Lung (tissue), 12 donors: ENCODE measurements around the gene MME. TPM values are rescaled to one million over a fixed set of nuclear protein-coding genes. Genes with fewer than 3 reads are reported as not detected.
A peak's percentile ranks its signal among the peaks of the same experiment; 100 is the strongest.

Experiments used
- ATAC-seq: fragments of 200-7000 bp; cut with Tn5 transposase; one replicate; pipeline ENCODE4 v1.9.1; 2020; ENCODE audit warnings: moderate number of reproducible peaks; ENCODE audit not compliant: insufficient read depth, low FRiP score
- DNase-seq, 3 donors: peaks; one replicate each; pipeline ENCODE4 v3.0.0-alpha.2; 2013 to 2017
- H3K27ac ChIP-seq, 2 donors: one replicate each; pipeline ENCODE4 v1.5.1; 2013; ENCODE audit warnings: mild to moderate bottlenecking in 2 of 2, moderate library complexity in 2 of 2, control low read depth in 1 of 2, inconsistent platforms in 1 of 2, low read depth in 1 of 2, low read length in 1 of 2
- H3K27me3 ChIP-seq, 3 donors: one replicate each; pipeline ENCODE4 v1.5.1; 2013; ENCODE audit warnings: low read length in 2 of 3; ENCODE audit not compliant: control insufficient read depth in 3 of 3, insufficient read depth in 3 of 3
- H3K36me3 ChIP-seq, 4 donors: one replicate each; pipeline ENCODE4 v1.5.1; 2013; ENCODE audit warnings: low read length in 4 of 4, mild to moderate bottlenecking in 1 of 4, moderate library complexity in 1 of 4; ENCODE audit not compliant: control insufficient read depth in 4 of 4, insufficient read depth in 4 of 4
- H3K4me1 ChIP-seq, 5 donors: one replicate each; pipeline ENCODE4 v1.5.1; 2013; ENCODE audit warnings: low read length in 5 of 5, mild to moderate bottlenecking in 2 of 5, moderate library complexity in 1 of 5; ENCODE audit not compliant: control insufficient read depth in 5 of 5, insufficient read depth in 5 of 5
- H3K4me3 ChIP-seq: one replicate; pipeline ENCODE4 v1.5.1; 2013; ENCODE audit warnings: mild to moderate bottlenecking, control low read depth, moderate library complexity
- H3K9ac ChIP-seq, 2 donors: one replicate each; pipeline ENCODE4 v1.5.1; 2013; ENCODE audit warnings: low read length in 2 of 2, control low read depth in 1 of 2; ENCODE audit not compliant: insufficient read depth in 1 of 2
- H3K9me3 ChIP-seq, 4 donors: one replicate each; pipeline ENCODE4 v1.5.1; 2013; ENCODE audit warnings: low read length in 3 of 4, mild to moderate bottlenecking in 1 of 4, moderate library complexity in 1 of 4; ENCODE audit not compliant: control insufficient read depth in 4 of 4, insufficient read depth in 3 of 4
- CTCF ChIP-seq: IDR thresholded peaks from 2 replicates; pipeline ENCODE4 v1.5.1; 2012; ENCODE audit warnings: mild to moderate bottlenecking; ENCODE audit errors: control extremely low read depth, extremely low read depth
- WGBS, 2 donors: extraction: QIAGEN DNeasy Blood & Tissue Kit; methylation state at CpG; one replicate each; pipeline ENCODE4 v1.1.7; 2013; 5-methylcytosine and 5-hydroxymethylcytosine counted together
- polyA plus RNA-seq, 2 donors: library from polyadenylated mRNA; stranded (reverse); fragments of 200-250 nt; gene quantifications; one replicate each; pipeline ENCODE4 v1.2.1, GENCODE V29; 2013
- total RNA-seq, 2 donors: library from RNA; depleted of rRNA in 1 of 2; stranded (reverse); fragments of >200 nt in 1 of 2; gene quantifications; one replicate each; pipeline ENCODE4 v1.2.1, GENCODE V29; 2014 to 2021
- donor health status: control.
- donor health status: control.
- donor health status: Bipolar disorder and iron deficiency.
- donor health status: healthy.
- donor health status: DM: yes; HTN: yes; CAD: no.

MME gene
- total and polyA plus RNA-seq, 4 donors = 7.9 to 41.0 (median 9.2) TPM

DNA sequence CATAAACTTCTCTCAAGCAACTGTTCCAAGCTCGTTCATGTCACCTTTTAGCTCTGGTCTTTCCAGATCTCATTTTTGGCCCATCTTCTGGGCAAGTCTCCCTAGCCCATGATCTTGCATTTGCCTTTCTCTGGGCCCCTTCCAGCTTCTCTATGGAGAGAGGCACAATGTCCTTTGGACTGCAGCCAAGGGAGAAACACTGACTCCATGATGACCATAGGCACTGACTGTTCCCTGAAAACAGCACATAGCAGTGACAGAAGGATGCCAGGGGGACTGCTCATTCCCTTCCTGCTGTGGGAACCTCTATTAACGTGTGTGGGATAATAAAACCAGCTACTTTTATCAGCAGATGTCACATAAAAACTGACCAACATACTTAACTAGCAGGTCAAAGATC lies 153.1 kb downstream of the MME start:
- no peak for TF ChIP-seq CTCF

More for the DNA sequence above, 153.1 kb downstream of the MME start:
- 53 to 68% methylated on average over 2 of the region's 2 CpGs for WGBS, 2 donors
- H3K27me3 ChIP-seq = no peaks in the 10 kb centered on the region
- H3K4me1 ChIP-seq = peaks cover 0 to 13% (median 0%) of the 10 kb centered on the region in 5 donors
- no peaks in the 10 kb centered on the region for H3K9me3 ChIP-seq
- peak overlapping the region in 1 of 2 donors; percentile 86 for H3K27ac ChIP-seq
- H3K4me3 ChIP-seq = no peak overlapping the region
- DNase-seq (peak; percentile 69 to 86 (median 82)), ATAC-seq (peak; percentile 23)
- no peaks in the 10 kb centered on the region for H3K36me3 ChIP-seq
- H3K9ac ChIP-seq = no peak overlapping the region

Other genes with a start within 250 kb of the MME start
- gene STRIT1, start 213.4 kb downstream of the MME start, total RNA-seq = not detected
- not detected for gene STRIT1, start 213.4 kb downstream of the MME start, polyA plus RNA-seq